ENCODE data around the gene KCNT1.

The KCNT1 gene

DNA sequence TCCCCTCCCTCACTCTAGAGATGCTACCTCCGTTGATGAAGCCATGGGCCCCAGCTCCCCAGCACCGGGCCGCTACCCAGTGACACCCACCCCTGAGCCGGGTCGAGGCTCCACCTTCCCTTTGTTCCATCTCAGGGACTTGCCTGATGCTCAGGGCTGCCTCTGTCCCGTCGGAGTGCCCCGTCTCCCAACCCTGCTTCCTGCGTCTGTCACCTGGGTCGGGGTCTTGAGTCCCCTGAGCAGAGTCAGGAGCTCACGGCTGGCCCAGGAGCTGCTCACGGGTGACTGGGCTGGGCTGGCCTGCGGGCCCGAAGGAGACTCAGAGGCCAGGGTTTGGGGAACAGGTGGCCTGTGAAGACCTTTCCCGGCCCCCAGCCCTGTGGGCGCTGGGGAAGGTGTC is 85.3 kb downstream of the KCNT1 start:
- DNase-seq = no peak

- DNase-seq = no peak
Measured at GRCh38 chr9:135787776-135788575, 86.0 kb downstream of the KCNT1 start.

GRCh38 chr9:135788576-135789300 is 86.8 kb downstream of the KCNT1 start:
- no peak for DNase-seq

- no peak for DNase-seq
Measured at GRCh38 chr9:135789838-135790291, 87.9 kb downstream of the KCNT1 start.

GRCh38 chr9:135790356-135790755 is 88.4 kb downstream of the KCNT1 start:
- no peak for DNase-seq

GRCh38 chr9:135790850-135791249 is 88.9 kb downstream of the KCNT1 start:
- DNase-seq = no peak

DNA sequence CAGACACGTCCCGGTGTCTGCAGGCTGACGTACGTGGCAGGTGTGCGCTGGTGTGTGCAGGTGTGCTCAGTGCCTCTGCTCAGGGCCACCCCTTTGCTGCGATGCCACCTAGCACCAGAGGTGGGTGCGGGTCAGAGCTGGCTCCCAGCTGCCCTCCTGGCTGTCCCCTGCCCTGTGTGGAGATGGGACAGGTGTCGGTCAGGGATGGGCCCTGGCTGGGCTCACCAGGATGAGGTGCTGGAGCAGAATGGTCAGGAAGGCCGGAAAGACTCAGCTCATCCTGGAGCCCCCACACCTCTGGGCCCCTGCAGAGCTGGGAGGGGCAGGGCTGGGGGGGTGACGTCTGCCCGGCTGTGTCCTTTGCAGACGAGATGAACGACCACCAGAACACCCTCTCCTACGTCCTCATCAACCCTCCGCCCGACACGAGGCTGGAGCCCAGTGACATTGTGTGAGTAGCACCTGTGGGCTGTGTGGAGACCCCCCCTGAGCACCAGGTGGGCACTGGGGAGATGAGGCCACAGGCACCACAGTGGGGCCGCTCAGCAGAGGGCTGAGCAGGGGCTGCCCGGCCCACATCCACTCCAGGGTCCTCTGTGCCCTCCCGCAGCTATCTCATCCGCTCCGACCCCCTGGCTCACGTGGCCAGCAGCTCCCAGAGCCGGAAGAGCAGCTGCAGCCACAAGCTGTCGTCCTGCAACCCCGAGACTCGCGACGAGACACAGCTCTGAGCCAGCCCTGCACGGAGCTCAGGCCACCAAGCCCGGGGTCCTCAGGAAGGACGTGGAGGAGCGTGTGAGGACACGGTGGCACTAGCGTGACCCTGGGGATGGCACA is 89.7 kb downstream of the KCNT1 start:
- no peak for DNase-seq

GRCh38 chr9:135792268-135793128 is 90.5 kb downstream of the KCNT1 start:
- DNase-seq = no peak

GRCh38 chr9:135793221-135794056 is 91.5 kb downstream of the KCNT1 start:
- no peak for DNase-seq

DNA sequence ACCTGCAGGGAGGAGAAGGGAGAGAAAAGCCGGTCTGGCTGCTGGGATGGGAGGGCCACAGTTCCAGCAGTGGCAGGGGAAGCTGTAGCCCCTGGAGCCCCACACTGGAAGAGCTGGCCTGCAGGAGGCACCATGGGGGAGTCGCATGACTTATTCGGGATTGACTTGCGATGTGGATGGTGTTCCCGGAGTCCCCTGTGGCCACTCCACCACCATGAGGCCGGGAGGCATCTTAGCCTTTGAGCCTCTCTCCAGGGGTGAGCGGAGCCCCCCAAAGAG is 92.0 kb downstream of the KCNT1 start:
- DNase-seq = no peak

DNA sequence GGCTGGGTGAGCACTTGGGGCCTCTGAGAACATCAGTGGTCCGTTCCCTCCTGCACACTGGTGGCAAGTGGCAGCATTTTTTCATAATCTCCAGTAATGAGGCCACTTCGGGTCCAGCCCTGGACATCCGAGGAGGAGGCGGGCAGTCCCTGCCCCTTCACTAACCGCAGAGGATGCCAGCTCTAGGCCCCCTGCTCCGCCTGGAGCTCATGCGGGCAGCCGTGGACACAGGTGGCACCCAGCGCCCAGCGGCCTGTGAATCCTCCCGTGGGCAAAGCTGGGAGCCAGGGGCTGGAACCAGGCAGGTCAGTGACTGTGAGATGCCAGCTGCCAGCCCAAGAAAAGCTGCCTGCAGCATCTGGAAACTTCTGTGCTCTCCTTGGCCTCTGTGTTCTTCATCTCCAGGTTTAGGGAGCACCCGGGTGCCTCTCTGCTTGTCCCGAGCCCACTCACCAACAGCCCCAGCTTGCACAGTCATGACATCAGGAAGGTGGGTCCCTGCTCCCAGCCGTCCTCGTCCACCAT is 92.4 kb downstream of the KCNT1 start:
- DNase-seq = no peak

GRCh38 chr9:135795391-135795790 is 93.4 kb downstream of the KCNT1 start:
- no peak for DNase-seq

DNA sequence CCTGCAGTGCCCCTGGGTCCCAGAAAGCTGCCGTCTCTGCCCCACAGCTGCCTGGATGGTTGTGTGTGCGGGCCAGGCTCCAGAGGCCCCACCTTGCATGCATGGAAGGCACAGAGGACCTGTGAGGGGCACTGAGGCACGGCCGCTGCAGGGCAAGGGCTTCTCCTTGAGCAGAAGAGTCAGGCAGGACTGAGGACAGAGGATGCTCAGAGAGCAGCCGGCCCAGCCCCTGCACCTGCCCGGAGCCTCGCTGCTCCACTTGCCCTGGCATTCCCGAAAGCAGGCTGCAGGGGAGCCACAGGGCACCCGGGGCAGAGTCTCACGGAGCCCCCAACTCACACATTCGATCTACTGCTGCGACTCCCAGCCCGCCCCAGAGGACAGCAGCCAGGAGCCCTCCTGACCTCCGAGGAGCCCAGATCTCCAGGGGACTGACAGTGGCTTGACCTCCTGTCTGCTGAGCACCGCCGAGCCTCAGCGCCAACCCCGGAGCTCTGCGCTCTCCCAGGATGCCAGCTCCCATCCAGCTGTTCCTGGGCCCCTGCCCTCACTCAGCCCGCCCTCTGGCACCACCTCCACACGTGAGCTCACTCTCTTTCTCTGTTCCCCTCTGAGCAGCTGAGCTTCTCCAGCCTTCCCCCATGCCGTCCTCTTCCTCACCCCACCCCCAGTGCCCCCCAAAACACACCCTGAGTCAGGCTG is 95.0 kb downstream of the KCNT1 start:
- no peak for DNase-seq

DNA sequence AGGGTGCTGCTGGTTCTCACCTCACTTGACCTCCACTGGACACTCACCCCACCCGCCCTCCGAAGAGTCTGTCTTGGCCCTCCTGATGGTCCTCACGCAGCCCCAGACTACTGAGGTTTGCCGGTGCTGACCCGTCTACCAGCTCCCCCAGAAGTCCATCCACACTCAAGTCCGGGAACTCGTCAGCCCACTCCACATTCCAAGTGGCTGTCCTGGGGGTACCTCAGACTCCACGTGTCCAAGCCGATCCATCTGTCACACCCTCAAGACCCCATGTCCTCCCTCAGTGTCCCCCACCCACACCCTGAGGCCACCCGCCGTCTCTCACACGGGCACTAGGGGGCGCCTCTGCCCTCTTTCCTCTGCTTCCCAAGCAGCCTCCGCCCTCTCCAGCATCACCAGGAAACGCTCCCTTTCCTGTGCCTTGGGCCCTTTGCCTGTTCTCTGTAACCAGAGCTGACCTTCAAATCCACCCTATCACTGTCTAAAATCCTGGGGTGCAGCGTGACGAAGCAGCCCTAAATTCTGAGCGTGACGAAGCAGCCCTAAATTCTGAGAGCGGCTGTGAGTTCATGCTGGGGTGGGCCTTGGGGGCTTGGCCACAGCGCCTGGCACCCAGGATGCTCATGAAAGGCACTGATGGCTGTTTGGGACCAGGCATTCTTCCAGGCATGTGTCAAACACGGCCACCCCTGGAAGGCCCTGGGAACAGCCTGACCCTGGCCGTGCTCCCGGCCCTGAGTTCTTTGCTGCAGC is 95.7 kb downstream of the KCNT1 start:
- peak; percentile 34 to 46 for DNase-seq

DNA sequence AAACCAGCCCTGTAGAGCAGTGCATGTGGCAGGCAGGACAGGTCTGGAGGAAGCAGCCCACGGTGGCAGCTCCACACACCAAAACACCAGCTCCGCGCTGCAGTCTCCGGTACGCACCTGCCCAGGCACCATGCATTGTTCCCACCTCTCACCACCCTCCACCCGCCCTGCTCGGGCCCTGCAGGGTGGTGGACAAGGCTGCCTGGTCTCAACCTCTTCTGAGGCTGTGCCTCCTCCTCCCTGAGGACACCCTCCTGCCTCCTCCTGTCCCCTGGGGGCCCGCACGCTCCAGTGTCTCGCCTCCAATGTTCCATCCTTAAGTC is 96.2 kb downstream of the KCNT1 start:
- no peak for DNase-seq

DNA sequence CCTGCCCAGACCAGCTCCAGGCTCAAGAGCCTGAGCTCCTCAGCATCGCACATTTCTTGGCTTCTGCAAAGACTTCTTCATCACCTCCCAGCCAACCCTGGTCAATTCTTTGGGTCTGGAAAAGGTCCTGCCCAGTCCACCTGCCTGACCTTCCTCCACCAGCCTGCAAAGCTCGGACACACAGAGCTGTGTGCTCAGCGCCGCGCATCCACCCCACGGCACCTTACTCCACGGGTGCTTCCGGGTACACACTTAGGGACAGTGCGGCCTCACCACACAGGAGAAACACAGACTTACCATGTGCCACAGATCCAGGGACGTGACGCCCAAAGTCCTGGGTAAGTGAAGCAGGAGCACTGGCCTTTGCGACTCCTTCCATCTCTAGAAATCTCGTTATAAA is 97.3 kb downstream of the KCNT1 start:
- no peak for DNase-seq

GRCh38 chr9:135801070-135801469 is 99.1 kb downstream of the KCNT1 start:
- peak in 1 of 2 experiments; percentile 37 for DNase-seq

- DNase-seq = no peak
Measured at GRCh38 chr9:135802876-135803419, 101.0 kb downstream of the KCNT1 start.

- DNase-seq = no peak
Measured at GRCh38 chr9:135803441-135803840, 101.5 kb downstream of the KCNT1 start.
